GM23248 (cell line): ENCODE measurements around the gene SLC25A33.

ENCODE experiments used
- EZH2 ChIP-seq: fragments of 200-600 bp; sonication (generic); IDR thresholded peaks from 2 replicates; pipeline ENCODE4 v1.6.1; 2018; ENCODE audit warnings: antibody characterized with exemption, mild to moderate bottlenecking; ENCODE audit not compliant: insufficient read depth, poor library complexity, severe bottlenecking
- EZH2phosphoT487 ChIP-seq: fragments of 200-600 bp; sonication (generic); IDR thresholded peaks from 2 replicates; pipeline ENCODE4 v1.6.1; 2018; ENCODE audit warnings: antibody characterized with exemption, moderate library complexity, mild to moderate bottlenecking, low read depth; ENCODE audit not compliant: insufficient read depth

GRCh38 chr1:9551984-9552383 is 12.7 kb downstream of the SLC25A33 start:
- TF ChIP-seq EZH2 = no peak
- TF ChIP-seq EZH2phosphoT487 = no peak
